Osteocyte (in vitro differentiated cells): ENCODE measurements around the gene FRZB. TPM values are rescaled to one million over a fixed set of nuclear protein-coding genes. Genes with fewer than 3 reads are reported as not detected.
A peak's percentile ranks its signal among the peaks of the same experiment; 100 is the strongest.

Source experiments
- DNase-seq: peaks from one replicate; pipeline ENCODE4 v3.0.0; 2021; ENCODE audit warnings: mixed read lengths; ENCODE audit not compliant: unreplicated experiment; ENCODE audit errors: extremely low spot score
- H3K27ac Mint-ChIP-seq: one replicate; pipeline ENCODE4 v1.8.0; 2021; ENCODE audit warnings: mild to moderate bottlenecking, mixed read lengths; ENCODE audit not compliant: unreplicated experiment
- H3K27me3 Mint-ChIP-seq: one replicate; pipeline ENCODE4 v1.8.0; 2021; ENCODE audit warnings: mixed read lengths; ENCODE audit not compliant: unreplicated experiment
- H3K36me3 Mint-ChIP-seq: one replicate; pipeline ENCODE4 v1.8.0; 2021; ENCODE audit warnings: mixed read lengths; ENCODE audit not compliant: unreplicated experiment
- H3K4me1 Mint-ChIP-seq: one replicate; pipeline ENCODE4 v1.8.0; 2021; ENCODE audit warnings: mixed read lengths; ENCODE audit not compliant: unreplicated experiment
- H3K4me3 Mint-ChIP-seq: one replicate; pipeline ENCODE4 v1.8.0; 2021; ENCODE audit warnings: mild to moderate bottlenecking, moderate library complexity, mixed read lengths; ENCODE audit not compliant: unreplicated experiment
- H3K9me3 Mint-ChIP-seq: one replicate; pipeline ENCODE4 v1.8.0; 2021; ENCODE audit warnings: mixed read lengths; ENCODE audit not compliant: unreplicated experiment
- total RNA-seq: library from RNA; stranded (reverse); gene quantifications from 2 replicates; pipeline ENCODE4 v1.2.1, GENCODE V29; 2021
- TF ChIP-seq, protein P1 (sequence below): fragments of 200-600 bp; sonication (generic); IDR thresholded peaks from 2 replicates; pipeline ENCODE4 v1.5.0; 2021; ENCODE audit warnings: antibody characterized with exemption, mild to moderate bottlenecking, moderate library complexity

Gene FRZB
- total RNA-seq, 1 donor from 2014 or later, result 46.6 TPM

DNA sequence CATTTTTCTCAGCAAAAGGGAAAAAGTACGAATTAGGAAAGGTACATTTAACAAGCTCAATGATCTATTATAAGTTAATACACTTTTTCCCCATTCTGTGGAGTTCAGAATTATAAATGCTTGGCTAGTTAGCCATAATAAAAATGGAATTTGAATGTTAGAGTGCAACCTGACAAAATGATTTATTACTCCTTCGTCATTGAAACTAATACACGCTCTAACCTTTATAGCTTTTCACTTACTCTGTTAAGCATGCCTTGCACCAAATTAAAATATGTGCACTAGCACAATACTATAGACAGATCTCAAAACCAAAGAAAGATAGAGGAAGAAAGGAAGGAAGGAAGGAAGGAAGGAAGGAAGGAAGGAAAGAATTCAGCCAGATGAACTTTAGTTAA, 46.1 kb upstream of the FRZB start:
- no peak for DNase-seq
- TF ChIP-seq, protein P1, sequence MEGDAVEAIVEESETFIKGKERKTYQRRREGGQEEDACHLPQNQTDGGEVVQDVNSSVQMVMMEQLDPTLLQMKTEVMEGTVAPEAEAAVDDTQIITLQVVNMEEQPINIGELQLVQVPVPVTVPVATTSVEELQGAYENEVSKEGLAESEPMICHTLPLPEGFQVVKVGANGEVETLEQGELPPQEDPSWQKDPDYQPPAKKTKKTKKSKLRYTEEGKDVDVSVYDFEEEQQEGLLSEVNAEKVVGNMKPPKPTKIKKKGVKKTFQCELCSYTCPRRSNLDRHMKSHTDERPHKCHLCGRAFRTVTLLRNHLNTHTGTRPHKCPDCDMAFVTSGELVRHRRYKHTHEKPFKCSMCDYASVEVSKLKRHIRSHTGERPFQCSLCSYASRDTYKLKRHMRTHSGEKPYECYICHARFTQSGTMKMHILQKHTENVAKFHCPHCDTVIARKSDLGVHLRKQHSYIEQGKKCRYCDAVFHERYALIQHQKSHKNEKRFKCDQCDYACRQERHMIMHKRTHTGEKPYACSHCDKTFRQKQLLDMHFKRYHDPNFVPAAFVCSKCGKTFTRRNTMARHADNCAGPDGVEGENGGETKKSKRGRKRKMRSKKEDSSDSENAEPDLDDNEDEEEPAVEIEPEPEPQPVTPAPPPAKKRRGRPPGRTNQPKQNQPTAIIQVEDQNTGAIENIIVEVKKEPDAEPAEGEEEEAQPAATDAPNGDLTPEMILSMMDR, result no peak
- peaks cover 30% of the 10 kb centered on the region for H3K36me3 Mint-ChIP-seq

DNA sequence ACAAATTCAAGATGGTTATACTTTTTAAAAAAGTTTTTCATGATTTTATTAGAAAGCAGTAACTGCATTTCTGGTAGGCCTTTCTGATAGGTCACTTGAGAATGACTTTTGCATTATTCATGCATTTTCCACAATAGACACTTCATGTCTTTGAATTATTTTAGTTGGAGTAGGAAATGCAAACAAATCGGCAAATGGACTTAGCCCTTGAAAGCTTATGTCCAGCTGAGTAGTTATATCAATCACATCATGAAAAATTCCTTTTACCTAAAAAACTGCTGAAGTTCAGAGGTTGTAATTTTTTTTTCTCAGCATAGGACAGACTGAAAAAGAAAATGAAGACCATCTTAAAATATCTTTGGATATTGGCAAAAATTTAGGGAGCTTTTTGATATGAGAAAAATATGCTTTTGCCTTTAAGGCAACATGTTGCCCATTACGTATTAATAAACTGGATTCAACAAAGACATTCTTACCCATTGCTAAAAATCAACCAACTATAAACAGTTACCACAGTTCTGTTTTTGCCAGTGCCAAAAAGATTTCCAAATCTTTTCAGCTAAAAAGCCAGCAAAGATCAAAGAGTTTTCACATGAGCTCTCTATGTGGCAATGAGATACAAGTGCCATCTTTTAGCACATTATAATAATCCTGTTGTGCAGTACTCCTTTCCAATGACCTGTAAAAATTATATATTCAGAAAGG, 45.5 kb upstream of the FRZB start:
- Mint-ChIP-seq H3K4me3 (no peak overlapping the region), H3K4me1 (peaks cover 45% of the 10 kb centered on the region), H3K36me3 (peaks cover 33% of the 10 kb centered on the region), H3K9me3 (peaks cover 7% of the 10 kb centered on the region), H3K27ac (no peak overlapping the region), H3K27me3 (no peaks in the 10 kb centered on the region)
- TF ChIP-seq, protein P1, result no peak
- no peak for DNase-seq

More for the DNA sequence above, 46.1 kb upstream of the FRZB start:
- Mint-ChIP-seq H3K27me3 (no peaks in the 10 kb centered on the region), H3K4me1 (peaks cover 45% of the 10 kb centered on the region), H3K27ac (no peak overlapping the region), H3K4me3 (no peak overlapping the region), H3K9me3 (peaks cover 5% of the 10 kb centered on the region)

DNA sequence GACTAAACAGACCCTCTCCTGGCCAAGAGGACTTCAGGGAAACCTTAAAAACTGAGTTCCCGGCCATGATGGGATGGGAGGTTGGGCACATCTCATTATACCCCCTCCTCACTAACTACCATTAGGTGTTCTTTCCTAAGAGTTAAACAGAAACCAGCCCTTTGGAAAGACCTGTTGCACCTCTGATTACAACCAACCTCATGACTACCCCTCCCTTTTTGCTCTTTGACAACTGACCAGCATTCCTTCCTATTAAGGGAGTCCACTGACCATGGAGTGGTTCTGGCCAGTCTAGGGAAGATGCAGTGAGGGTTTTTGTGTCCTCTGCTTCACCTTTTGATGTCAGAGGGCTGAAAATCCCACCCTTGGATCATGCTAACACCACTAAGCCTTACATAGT, 44.5 kb upstream of the FRZB start:
- DNase-seq, result no peak
- Mint-ChIP-seq H3K4me1 (peaks cover 48% of the 10 kb centered on the region), H3K4me3 (no peak overlapping the region), H3K27me3 (no peaks in the 10 kb centered on the region), H3K36me3 (peaks cover 36% of the 10 kb centered on the region), H3K27ac (no peak overlapping the region), H3K9me3 (peaks cover 3% of the 10 kb centered on the region)
- TF ChIP-seq, protein P1, result no peak

DNA sequence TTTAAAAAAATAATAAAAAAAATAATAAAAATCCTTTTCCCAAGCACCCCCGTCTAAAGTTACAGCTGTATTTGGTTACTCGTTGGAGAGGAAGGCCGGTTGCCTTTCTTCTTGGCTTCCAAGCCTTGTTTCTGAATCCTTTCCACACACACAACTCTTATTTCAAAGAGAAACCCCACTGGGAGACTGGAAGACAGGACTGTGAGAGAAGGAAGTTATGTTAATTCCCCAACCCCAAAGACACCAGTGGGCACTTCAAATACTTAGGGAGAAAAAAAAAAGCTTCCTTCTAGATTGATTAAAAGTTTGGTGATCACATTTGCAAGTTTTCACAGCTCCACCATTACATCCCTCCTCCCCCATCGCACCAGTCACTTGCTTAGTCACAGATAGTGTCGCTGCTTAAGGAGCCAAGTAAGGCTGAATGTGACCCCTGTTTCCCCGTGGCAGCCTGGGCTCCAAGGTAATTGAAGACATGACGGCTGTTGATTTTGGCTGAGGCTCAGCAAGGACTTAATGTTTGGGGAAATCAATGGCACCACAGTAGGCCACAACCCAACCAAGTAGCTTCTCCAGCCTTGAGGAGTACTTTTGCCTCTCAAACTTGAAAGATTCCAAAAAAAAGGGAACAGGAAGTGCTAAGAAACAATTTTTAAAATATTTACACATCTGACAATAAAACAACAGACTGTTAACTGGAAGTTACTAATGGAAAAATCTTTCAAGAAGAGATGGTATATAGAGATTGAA, 40.8 kb upstream of the FRZB start:
- H3K4me3 Mint-ChIP-seq, result peak overlapping the region; percentile 36
- H3K4me1 Mint-ChIP-seq, result peaks cover 31% of the 10 kb centered on the region
- TF ChIP-seq, protein P1, result no peak
- peaks cover 36% of the 10 kb centered on the region for H3K36me3 Mint-ChIP-seq
- no peaks in the 10 kb centered on the region for H3K27me3 Mint-ChIP-seq
- no peak for DNase-seq
- H3K9me3 Mint-ChIP-seq, result peaks cover 3% of the 10 kb centered on the region
- peak overlapping the region; percentile 86 for H3K27ac Mint-ChIP-seq

DNA sequence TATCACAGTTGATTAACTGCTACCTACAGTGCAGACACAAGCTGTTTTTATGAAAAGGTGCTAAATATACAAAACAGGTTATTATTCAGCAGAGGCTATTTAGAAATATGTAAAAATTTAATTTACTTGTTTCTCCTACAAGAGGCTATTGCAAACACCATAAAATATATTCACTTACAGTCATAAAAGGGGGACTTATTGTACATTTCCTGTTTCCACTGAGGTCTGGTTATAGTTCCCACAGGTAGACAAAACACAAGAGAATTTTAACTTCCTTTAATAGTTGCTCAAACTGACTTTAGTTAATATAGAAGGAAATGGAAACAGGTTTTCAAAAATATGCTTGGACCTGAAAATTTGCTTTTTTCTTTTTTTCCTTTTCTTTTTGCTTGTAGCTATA, 40.0 kb upstream of the FRZB start:
- TF ChIP-seq, protein P1, result no peak
- H3K27me3 Mint-ChIP-seq, result no peaks in the 10 kb centered on the region
- H3K27ac Mint-ChIP-seq, result no peak overlapping the region
- H3K4me1 Mint-ChIP-seq, result peaks cover 24% of the 10 kb centered on the region
- peaks cover 36% of the 10 kb centered on the region for H3K36me3 Mint-ChIP-seq
- H3K4me3 Mint-ChIP-seq, result no peak overlapping the region
- H3K9me3 Mint-ChIP-seq, result peaks cover 3% of the 10 kb centered on the region
- no peak for DNase-seq
